Omental fat pad (tissue), 4 donors: ENCODE results near the gene PRKCB. TPM values are rescaled to one million over a fixed set of nuclear protein-coding genes. Genes with fewer than 3 reads are reported as not detected.
"Not testable (repeated sequence)": the region's sequence is repeated elsewhere in the genome, so short reads cannot be mapped to it uniquely, and the experiment has no call there.

ENCODE experiments used
- ATAC-seq: fragments of 150-250 bp; one replicate; pipeline ENCODE4 v1.9.1; 2016; ENCODE audit warnings: mild to moderate bottlenecking, moderate library complexity; ENCODE audit not compliant: low FRiP score
- DNase-seq: peaks from one replicate; pipeline ENCODE4 v3.0.0-alpha.2; 2019; ENCODE audit warnings: low spot score
- total RNA-seq, 4 donors: library from RNA; depleted of rRNA; stranded (reverse); fragments of >200 nt; gene quantifications; one replicate each; pipeline ENCODE4 v1.1.0, GENCODE V29; 2016
- TF ChIP-seq, protein P1 (sequence below), 3 donors: fragments of 450-650 bp; IDR thresholded peaks; one replicate each; pipeline ENCODE4 v1.5.1; 2016 to 2017; ENCODE audit warnings: antibody characterized with exemption in 3 of 3, mild to moderate bottlenecking in 3 of 3, moderate library complexity in 2 of 3

PRKCB gene
- total RNA-seq, 4 donors from 2014 or later, result 5.3 to 18.6 (median 11.1) TPM

DNA sequence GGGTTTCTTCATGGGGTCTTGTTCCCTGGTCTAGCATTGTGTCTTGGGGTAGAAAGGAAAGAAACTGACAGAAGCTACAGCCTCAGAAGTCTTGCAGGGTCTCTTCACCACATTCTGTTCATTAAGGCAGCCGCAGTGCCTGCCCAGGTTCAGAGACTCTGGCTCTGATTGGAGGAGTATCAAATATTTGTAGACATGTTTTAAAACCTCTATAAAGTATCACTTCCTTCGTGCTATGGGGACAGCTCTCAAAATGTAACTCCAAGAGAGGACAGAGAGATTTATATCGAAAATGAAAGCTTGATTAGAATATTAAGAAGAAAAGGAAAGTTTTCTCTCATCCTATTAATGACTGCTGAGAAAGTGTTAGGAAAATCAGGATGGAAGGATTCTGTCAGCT, 313.3 kb downstream of the PRKCB start:
- ATAC-seq (no peak), DNase-seq (no peak)
- TF ChIP-seq, protein P1, sequence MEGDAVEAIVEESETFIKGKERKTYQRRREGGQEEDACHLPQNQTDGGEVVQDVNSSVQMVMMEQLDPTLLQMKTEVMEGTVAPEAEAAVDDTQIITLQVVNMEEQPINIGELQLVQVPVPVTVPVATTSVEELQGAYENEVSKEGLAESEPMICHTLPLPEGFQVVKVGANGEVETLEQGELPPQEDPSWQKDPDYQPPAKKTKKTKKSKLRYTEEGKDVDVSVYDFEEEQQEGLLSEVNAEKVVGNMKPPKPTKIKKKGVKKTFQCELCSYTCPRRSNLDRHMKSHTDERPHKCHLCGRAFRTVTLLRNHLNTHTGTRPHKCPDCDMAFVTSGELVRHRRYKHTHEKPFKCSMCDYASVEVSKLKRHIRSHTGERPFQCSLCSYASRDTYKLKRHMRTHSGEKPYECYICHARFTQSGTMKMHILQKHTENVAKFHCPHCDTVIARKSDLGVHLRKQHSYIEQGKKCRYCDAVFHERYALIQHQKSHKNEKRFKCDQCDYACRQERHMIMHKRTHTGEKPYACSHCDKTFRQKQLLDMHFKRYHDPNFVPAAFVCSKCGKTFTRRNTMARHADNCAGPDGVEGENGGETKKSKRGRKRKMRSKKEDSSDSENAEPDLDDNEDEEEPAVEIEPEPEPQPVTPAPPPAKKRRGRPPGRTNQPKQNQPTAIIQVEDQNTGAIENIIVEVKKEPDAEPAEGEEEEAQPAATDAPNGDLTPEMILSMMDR (IDR thresholded peaks at IDR 0.05), result no peak

DNA sequence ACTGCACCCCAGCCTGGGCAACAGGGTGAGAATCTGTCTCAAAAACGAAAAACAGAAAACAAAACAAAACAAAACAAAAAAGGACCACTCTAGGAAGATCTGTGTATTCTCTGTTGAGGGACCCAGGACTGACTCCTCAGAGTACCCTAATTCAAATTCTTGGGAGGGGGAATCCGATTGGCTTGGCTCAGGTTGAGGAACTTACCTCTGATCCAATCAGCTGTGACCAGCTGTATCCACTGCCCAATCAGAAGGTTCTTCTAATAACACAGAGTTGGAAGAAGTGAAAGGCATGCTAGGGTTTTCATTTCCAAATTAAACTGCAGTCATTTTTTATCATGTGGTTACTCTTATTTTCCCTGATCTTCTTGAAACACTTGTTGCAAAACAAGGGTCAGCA, 314.5 kb downstream of the PRKCB start:
- TF ChIP-seq, protein P1 (IDR thresholded peaks at IDR 0.05), result no peak
- DNase-seq, result no peak
- ATAC-seq, result no peak

DNA sequence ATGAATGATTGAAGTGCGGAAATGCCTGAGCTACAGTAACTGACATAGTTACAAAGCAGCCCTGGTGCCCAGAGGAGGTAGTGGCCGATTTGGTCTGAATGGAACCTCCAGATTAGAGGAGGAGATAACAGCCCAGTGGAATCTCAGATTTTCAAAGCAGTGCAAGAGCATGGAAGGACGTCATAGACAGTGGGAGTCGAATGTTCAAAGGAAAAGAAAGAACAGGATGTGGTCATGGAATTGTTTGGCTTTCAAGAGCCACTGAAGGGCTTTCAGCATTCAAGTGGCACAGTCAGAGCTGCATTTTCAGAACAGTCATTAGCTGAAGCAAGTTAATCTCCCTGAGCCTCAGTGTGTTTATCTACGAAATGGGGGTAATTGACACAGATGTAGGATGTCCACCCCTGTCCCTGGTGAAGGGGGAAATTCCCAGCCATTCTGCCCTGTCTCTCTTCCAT, 315.7 kb downstream of the PRKCB start:
- TF ChIP-seq, protein P1 (IDR thresholded peaks at IDR 0.05), result no peak
- DNase-seq (no peak), ATAC-seq (no peak)

DNA sequence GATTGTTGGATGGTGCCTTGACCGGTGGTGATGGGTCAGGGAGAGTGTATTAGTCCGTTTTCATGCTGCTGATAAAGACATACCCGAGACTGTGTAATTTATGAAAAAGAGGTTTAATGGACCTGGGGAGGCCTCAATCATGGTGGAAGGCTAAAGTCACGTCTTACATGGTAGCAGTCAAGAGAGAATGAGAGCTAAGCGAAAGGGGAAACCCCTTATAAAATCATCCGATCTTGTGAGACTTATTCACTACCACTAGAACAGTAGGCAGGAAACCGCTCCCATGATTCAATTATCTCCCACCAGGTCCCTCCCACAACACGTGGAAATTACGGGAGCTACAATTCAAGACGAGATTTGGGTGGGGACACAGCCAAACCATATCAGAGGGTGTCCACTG, 316.3 kb downstream of the PRKCB start:
- not testable (repeated sequence) for DNase-seq, ATAC-seq

DNA sequence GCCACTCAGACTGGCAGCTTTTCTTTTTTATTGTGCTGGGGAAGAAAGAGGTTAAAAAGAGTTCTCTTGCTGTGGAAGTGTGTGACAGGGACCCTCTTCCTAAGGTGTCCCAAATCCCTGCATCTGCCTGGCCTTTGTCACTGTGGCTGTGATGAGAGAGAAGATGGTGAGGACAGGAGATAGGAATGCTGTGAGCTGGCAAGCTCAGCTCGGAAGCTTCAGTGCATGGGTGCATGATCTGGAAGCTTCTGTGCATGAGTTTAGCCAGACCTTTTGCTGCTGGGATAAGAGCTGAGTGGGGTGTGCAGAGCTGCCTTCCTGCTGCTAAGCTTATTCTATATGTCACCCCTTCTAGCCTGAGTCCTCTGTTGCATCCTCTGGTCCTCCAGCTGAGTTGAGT, 317.0 kb downstream of the PRKCB start:
- TF ChIP-seq, protein P1 (IDR thresholded peaks at IDR 0.05), result no peak
- ATAC-seq (no peak), DNase-seq (no peak)

DNA sequence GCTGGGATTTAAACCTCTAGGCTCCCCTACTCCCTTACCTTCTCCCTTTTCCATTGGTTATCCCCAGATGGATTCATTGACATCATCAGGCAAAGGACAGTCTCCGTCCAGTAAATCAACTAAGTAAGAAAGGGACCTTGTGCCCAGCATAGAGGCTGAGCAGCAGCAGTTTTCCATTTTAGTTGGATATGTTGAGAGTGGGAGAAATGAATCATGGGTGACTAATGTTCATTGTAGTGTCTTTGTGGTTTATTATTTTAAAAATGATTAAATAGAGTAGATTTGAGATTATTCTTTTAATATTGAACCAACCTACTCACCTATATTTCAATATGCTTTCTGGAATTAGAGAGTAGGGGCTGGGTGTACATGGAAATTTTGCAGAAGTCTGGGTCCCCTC, 321.0 kb downstream of the PRKCB start:
- TF ChIP-seq, protein P1 (IDR thresholded peaks at IDR 0.05), result no peak
- DNase-seq (no peak), ATAC-seq (no peak)

DNA sequence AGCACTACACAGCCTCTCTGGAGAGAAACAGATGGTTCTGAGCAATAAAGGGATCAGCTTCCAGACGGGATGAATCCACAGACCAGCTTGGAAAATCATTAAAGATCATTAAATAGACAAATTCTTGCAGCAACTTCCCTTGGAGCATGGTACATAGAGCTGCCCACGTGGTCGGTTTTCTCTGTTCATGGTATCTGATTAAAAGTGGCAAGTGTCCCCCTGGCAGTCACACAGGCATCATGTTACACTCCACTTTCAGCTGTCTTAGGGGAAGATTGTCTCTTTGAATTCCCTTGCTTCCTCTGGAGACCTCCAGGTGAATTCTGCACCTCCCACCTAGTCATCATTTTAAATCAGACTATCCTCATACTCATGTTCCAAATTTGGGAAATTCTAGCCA, 328.2 kb downstream of the PRKCB start:
- TF ChIP-seq, protein P1 (IDR thresholded peaks at IDR 0.05), result no peak
- ATAC-seq, result no peak
- DNase-seq, result no peak

DNA sequence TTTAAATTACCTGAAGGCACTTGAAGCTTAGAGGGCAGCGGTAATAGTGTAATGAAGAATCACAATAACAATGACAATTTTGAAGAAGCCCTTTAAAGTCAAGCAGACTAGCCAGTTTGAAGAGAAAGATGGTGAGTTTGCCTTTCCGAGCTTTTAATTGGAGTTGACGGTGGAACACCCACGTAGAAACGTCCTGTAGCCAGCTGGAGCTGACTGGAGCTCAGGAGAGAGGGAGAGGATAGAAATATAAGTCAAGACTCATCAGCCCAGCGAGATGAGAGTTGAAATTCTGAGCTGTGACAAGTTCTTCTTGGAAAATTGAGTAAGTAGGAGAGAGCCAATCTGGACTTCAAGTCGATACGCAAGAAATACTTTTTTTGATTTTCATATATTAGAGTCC, 328.6 kb downstream of the PRKCB start:
- ATAC-seq (no peak), DNase-seq (no peak)
- TF ChIP-seq, protein P1 (IDR thresholded peaks at IDR 0.05), result no peak
